ENCODE results near the gene PTPN14.

The PTPN14 gene

DNA sequence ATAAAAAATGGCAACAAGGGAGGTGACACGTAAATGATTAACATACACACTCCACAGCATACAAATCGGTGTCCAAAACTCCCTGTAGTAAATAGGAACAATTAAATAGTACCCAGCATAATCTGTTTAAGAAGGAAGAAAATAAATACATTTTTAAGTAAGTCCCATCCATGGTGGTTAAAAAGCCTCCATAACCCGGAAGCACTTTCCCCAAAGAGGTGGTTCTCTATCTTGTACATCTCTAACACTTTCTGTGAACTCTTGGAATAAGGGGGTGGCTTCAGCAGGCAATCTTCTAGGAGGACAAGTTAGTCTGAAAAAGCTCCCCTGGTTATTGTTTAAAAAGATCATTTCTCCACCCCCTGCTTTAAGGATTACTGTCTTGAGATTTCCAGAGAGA is 76.9 kb downstream of the PTPN14 start:
- DNase-seq, result no peak

DNA sequence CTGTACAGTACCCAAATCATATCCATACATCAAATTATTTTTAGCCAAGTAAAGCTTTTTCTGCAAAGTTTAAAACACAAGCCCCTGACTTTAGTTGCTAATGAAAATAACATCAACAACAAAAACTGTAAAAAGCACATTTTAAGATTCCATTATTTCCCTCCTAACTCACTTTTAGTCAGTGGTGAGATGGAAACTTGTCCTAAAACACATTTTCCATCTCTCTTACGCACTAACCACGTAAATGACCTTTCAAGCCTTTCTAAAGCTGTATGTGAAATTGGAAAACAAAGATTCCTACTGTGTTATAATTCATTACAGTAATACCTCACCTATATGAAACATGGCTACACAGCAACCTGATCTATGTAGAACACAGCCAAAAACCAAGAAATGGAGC is 77.5 kb downstream of the PTPN14 start:
- no peak for DNase-seq

DNA sequence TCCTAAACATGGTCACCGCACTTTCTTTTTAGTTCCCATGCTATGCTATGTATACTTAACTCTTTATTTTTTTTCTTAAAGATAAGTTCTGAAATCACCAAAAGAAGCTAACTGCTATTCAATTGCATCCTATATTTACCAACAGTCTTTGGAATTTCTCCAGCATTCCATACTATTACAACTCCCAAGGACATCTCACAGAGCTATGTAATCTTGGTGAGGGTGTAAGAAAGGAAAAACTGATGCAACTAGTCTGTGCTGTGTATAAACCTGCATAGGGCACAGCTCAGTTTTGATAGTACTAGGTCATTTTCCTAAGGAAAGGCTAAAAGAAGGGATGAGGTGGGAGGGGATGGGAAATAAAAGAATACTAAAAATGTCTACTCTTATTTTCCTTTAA is 78.0 kb downstream of the PTPN14 start:
- no peak for DNase-seq

GRCh38 chr1:214472364-214472763 is 79.0 kb downstream of the PTPN14 start:
- no peak for DNase-seq

DNA sequence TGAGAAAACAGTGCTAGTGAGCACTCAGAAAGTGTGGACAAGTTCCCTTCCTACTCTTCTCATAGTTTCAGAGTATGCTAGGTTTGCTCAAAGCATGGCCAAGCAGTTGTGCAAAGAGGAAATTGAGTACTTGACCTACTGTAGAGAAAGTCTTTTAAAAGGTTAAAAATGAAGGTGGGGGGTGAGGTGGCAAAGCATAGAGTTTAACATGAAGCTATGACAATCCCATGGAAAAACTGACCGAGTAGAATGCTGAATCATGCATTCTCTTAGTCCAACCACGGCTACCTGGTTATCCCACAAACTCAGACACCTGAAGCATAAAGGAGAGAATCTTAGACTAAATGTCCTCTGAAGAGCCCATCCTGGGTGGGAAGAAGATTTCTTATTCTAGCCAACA is 79.9 kb downstream of the PTPN14 start:
- DNase-seq, result no peak

DNA sequence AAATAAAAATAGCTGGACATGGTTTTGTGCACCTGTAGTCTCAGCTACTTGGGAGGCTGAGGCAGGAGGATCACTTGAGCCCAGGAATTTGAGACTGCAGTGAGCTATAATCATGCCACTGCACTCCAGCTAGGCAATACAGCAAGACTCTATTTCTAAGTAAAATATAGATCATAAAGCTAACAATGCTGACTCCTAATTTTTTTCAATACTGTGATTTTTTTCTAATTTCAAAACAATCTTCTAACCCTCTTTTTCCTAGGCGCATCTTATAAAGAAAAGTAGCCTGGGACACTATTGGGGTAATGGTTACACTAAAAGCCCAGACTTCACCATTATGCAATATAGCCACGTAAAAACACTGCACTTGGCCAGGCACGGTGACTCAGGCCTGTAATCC is 81.3 kb downstream of the PTPN14 start:
- no peak for DNase-seq

- no peak for DNase-seq
These were observed 82.1 kb downstream of the PTPN14 start for GRCh38 chr1:214469290-214469689.

DNA sequence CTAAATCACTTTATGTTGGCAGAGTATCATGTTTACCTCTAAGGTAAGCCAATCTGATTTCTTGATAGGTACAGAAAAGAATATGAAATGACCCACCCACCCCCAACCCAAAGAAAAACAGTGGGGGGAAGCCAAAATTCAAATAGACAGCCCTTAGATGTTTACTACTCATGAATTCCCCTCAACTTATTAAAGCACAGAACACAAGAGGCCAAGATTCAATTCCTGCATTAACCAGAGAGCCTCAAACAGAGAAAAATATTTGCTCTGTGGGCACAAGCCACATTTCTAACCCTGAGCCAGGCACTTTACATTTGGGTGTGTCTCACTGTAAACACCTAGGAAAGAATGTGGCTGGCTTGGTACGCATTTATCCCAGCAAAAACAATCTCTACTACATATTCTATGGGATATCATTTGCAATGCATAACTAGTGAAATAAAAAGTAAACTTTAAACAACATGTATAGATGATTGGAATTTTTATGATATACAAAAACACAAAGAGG is 84.3 kb downstream of the PTPN14 start:
- DNase-seq, result no peak

GRCh38 chr1:214466403-214467077 is 84.9 kb downstream of the PTPN14 start:
- no peak for DNase-seq

DNA sequence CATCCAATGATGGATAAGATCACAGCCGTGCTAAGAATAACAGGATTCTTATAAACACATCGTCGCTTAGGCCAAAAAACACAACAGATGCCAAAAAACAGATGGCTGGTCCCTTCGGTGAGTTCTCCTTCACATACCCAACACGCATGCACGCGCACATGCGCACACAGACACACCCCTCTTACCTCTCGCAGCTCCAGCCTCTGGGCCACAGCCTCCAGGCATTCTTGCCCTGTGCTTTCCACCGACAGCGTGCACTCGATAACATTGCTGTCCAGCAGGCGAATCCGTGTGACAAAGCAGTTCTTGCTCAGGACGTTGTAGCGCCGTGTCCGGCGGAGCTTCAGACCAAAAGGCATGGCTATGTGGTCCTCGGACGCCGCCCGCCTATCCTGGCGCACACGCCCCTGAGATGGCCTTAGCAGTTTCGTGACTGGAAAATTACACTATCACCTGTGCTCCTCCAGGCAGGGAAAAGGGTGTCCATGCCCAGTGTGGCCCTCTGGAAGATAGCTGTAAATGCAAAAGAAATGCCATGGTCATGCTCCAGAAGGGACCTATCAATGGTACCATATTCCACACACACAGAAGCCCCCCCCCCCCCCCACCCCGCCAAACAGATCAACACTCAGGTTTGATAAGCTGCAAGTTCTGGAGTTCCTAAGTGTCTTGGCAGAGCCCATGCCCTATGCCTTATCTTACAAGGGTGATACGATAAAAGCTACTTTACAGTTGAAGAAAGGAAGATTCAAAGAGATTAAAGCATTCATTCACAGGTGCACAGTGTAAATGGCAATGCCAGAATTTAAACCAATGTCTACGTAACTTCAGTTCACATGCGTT is 86.7 kb downstream of the PTPN14 start:
- DNase-seq, result no peak

GRCh38 chr1:214463596-214463995 is 87.8 kb downstream of the PTPN14 start:
- DNase-seq, result no peak

DNA sequence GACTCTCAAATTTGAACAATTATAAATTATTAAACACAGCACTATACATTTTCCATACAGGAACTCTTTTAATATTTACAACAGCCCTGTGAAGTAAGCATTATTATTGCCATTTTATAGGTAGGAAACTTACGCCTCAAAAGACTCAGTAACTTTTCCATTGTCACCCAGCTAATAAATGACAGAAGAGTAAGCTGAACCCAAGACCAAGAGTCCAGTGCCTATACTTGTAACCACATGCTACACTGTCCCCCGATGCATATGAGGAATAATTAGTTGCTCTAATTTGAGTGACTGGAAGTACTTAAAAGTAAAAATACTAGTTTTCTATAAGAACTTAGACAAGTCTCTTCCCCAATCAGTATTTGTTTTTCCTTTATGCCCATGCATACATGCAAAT is 88.5 kb downstream of the PTPN14 start:
- no peak for DNase-seq

DNA sequence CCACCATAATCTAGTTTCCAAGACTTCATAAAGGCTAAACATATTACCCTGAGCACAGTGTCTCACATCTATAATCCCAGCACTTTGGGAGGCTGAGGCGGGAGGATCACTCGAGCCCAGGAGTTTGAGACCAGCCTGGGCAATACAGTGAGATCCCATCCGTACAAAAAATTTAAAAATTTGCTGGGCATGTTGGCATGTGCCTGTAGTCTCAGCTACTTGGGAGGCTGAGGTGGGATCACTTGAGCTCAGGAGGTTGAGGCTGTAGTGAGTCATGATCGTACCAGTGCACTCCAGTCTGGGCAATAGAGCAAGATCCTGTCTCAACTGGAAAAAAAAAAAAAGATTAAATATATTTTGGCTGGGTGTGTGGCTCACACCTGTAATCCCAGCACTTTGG is 90.1 kb downstream of the PTPN14 start:
- DNase-seq, result no peak

- DNase-seq, result no peak
These were observed 91.0 kb downstream of the PTPN14 start for GRCh38 chr1:214460304-214460916.

GRCh38 chr1:214459895-214460294 is 91.5 kb downstream of the PTPN14 start:
- no peak for DNase-seq

- no peak for DNase-seq
These were observed 92.9 kb downstream of the PTPN14 start for GRCh38 chr1:214458541-214458940.

DNA sequence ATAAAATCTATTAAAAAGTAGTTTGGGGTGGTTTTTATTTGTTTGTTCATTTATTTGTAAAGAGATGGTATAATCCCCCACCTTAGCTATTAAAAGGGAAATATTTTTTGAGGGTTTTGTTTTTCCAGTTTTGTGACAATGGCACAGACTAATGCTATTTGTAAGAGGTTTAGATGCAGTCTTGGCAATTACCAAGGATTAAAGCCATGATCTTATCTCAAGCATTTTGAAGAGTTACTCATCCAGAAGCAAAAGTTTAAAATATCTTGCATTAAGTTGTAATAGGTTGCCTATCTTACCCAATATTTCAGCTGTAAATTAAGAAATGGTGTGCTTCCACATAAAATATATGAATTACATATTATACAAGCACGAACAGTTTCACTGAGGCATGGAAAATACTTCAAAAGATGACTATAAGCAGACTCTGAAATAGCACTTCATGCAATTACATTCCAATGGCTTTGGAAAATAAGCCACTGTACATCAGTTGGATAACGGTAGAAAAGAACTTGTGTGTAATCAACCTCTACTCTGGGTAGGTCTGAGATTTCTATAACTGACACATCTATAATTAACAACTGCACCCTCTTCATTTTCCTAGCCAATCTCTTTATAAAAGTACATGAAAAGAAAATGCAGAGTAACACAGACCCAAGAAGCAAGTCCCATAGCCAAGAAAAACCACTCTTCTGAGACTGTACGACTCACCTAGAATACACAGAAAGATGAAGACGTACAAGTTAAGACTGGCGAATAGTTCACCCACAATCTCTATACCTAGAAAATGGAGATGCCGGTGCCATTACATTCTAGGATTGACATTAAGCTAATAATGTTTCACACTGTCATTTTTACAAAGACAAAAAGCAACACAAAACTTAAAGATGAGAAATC is 95.2 kb downstream of the PTPN14 start:
- DNase-seq, result no peak

DNA sequence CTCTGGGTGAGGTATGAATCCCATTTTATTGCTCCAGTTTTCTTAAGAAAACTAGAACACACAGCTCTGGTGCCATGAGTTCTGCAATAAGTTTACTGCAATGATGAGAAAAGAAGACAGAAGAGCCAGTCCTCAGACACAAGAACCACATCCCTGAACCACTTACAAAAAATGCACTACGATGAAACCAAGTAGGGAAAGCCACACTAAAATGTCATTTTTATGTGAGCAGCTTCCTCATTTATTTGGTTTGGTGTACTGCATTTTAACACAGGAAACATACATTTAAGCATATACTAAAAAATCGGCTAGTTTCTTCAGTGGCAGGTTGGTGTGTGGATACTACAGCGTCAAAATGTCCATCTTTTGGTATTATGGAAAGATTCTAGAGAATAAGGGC is 95.9 kb downstream of the PTPN14 start:
- no peak for DNase-seq

- DNase-seq, result no peak
These were observed 96.6 kb downstream of the PTPN14 start for GRCh38 chr1:214454569-214455396.

GRCh38 chr1:214453109-214453722 is 98.2 kb downstream of the PTPN14 start:
- no peak for DNase-seq

GRCh38 chr1:214452152-214452784 is 99.1 kb downstream of the PTPN14 start:
- DNase-seq, result no peak

All from central memory CD4-positive, alpha-beta T cell (primary cell).